Adrenal gland (tissue), 12 donors: ENCODE results near the gene RBM26. TPM values are rescaled to one million over a fixed set of nuclear protein-coding genes. Genes with fewer than 3 reads are reported as not detected.

Source experiments
- DNase-seq, 7 donors: peaks; one replicate each; pipeline ENCODE4 v3.0.0-alpha.2; 2019 to 2020
- H3K27ac ChIP-seq, 5 donors: fragments of 200-600 bp; sonication (generic) in 4 of 5; 1 replicate in 3 of 5; 2 replicates in 2 of 5; pipeline versions ENCODE4 v1.5.1 to v1.8.0; 2016 to 2020; ENCODE audit warnings: mild to moderate bottlenecking in 1 of 5
- H3K27me3 ChIP-seq: fragments of 200-600 bp; 2 replicates; pipeline ENCODE4 v1.8.0; 2021
- H3K36me3 ChIP-seq, 2 donors: fragments of 200-600 bp; replicated peaks in 1 of 2; 1 replicate in 1 of 2; 2 replicates in 1 of 2; pipeline versions ENCODE4 v1.5.1 to v1.8.0; 2018 to 2022
- H3K4me1 ChIP-seq, 2 donors: fragments of 200-600 bp; replicated peaks in 1 of 2; 1 replicate in 1 of 2; 2 replicates in 1 of 2; pipeline versions ENCODE4 v1.5.1 to v1.8.0; 2018 to 2021
- H3K4me3 ChIP-seq, 4 donors: fragments of 200-600 bp; sonication (generic) in 3 of 4; one replicate each; pipeline ENCODE4 v1.5.1; 2016 to 2018
- H3K9me3 ChIP-seq, 3 donors: fragments of 200-600 bp; sonication (generic) in 1 of 3; replicated peaks in 1 of 3; 1 replicate in 2 of 3; 2 replicates in 1 of 3; pipeline versions ENCODE4 v1.5.1 to v1.8.0; 2016 to 2021
- POLR2A ChIP-seq, 2 donors: fragments of 450-650 bp; IDR thresholded peaks; one replicate each; pipeline ENCODE4 v1.6.1; 2017; ENCODE audit warnings: antibody characterized with exemption in 2 of 2, mild to moderate bottlenecking in 2 of 2, moderate library complexity in 1 of 2
- WGBS, 4 donors: extraction: QIAGEN DNeasy Blood & Tissue Kit in 2 of 4; methylation state at CpG; one replicate each; pipeline versions ENCODE4 v1.1.5 to v1.1.7; 2013 to 2017; 5-methylcytosine and 5-hydroxymethylcytosine counted together
- intact Hi-C, 2 donors: fragments of 100-400 bp; cut with DNase I; formaldehyde crosslinking; loops; one replicate each; pipeline versions ENCODE4 v1.14.1 to v1.15.0; 2022 to 2023
- polyA plus RNA-seq, 3 donors: library from polyadenylated mRNA; stranded (reverse); fragments of 200-250 nt in 2 of 3; fragments of 350-450 nt in 1 of 3; fragmentation: Illumina TruSeq in 1 of 3; extraction: RNeasy Lipid Tissue Mini Kit (QIAGEN cat#74804) in 1 of 3; gene quantifications; one replicate each; pipeline ENCODE4 v1.2.3, GENCODE V29; 2013 to 2014
- total RNA-seq, 9 donors: library from RNA; depleted of rRNA in 4 of 9; stranded (reverse); fragments of >200 nt in 4 of 9; fragments of 120-200 nt in 1 of 9; fragmentation: NEBNext Ultra II Directional in 1 of 9; extraction: Animal tissue kit (Norgen Biotek cat#: 25700) in 1 of 9; gene quantifications; one replicate each; pipeline versions ENCODE4 v1.1.0 to v1.2.4, GENCODE V29; 2013 to 2023
- TF ChIP-seq, protein P1 (sequence below), 6 experiments: fragments of 450-650 bp in 4 of 6; fragments of 200-600 bp in 2 of 6; sonication (generic) in 1 of 6; IDR thresholded peaks; 1 replicate in 5 of 6; 2 replicates in 1 of 6; pipeline versions ENCODE4 v1.5.1 to v1.8.0; 2016 to 2021; ENCODE audit warnings: antibody characterized with exemption in 6 of 6, mild to moderate bottlenecking in 2 of 6, moderate library complexity in 1 of 6
- donor health status: healthy with polysubstance abuse.
- donor health status: Bipolar disorder and iron deficiency.
- donor health status: DM: yes; HTN: yes; CAD: no.
- donor health status: DM: no; HTN: no; CAD: no.
- donor health status: DM: no; HTN: no; CAD: no.
- donor health status: DM: yes; HTN: yes; CAD: no.

RBM26 gene
- total and polyA plus RNA-seq, 12 donors: 18.7 to 62.5 (median 39.7) TPM

DNA sequence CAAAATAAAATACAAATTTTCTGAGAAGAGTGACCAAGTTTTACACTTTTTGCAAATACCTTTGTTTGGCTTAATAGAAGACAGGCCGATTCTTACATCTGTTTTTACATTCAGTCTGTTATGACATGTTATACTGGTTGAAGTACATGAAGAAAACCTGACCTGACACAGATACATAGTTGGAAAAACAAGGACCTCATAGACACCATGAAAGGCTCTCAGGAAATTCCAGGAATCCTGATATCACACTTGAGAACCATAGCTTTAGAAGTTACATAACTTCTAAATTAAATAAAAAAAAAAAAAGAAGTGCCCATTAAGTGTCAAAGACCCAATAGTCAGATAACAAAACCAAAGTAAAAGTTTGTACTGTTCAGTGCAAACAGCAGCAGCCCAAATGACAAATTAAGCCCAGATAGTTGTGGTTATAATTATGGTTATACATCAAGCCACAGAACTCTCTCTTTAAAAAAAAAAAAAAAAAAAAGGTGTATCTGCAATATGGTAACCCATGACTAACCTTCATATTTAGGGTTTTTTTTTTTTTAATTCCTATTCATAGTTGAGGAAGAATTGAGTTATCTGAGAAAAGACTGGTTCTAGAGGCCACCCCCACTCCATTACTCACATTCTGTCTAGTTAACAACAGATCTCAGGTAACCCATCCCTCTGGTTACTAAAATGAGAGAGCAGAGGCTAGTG, 19.8 kb downstream of the RBM26 start:
- Histone ChIP-seq H3K9me3 (no peaks in the 10 kb centered on the region), H3K27ac (no peak overlapping the region), H3K4me1 (peaks cover 9 to 53% of the 10 kb centered on the region in 2 donors), H3K27me3 (no peaks in the 10 kb centered on the region), H3K36me3 (no peaks in the 10 kb centered on the region), H3K4me3 (no peak overlapping the region)
- TF ChIP-seq, protein P1, sequence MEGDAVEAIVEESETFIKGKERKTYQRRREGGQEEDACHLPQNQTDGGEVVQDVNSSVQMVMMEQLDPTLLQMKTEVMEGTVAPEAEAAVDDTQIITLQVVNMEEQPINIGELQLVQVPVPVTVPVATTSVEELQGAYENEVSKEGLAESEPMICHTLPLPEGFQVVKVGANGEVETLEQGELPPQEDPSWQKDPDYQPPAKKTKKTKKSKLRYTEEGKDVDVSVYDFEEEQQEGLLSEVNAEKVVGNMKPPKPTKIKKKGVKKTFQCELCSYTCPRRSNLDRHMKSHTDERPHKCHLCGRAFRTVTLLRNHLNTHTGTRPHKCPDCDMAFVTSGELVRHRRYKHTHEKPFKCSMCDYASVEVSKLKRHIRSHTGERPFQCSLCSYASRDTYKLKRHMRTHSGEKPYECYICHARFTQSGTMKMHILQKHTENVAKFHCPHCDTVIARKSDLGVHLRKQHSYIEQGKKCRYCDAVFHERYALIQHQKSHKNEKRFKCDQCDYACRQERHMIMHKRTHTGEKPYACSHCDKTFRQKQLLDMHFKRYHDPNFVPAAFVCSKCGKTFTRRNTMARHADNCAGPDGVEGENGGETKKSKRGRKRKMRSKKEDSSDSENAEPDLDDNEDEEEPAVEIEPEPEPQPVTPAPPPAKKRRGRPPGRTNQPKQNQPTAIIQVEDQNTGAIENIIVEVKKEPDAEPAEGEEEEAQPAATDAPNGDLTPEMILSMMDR (IDR thresholded peaks at IDR 0.05): no peak
- no peak for TF ChIP-seq POLR2A (IDR thresholded peaks at IDR 0.05)
- intact Hi-C loops: no loop called here
- 86 to 94% (median 90%) methylated on average over 1 of the region's 1 CpG for WGBS, 4 donors
- DNase-seq: no peak

DNA sequence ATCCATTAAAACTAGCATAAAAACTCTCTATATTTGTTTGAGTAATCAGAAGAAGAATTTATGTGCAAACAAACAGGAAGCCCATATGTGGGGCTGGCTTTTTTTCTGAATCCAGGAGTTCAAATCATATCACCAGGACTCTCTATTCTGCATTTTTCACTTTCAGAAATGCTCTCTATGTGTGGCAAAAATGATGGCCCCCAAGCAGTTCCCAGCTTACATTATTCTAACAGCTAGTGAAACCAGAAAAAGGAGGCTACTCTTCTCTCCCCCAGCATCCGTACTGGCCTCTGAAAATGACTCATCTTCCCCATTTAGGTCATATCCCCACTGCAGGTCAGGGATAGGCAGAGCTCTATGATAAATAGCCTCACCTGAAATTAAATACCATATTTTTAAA, 20.4 kb downstream of the RBM26 start:
- 18 to 30% (median 20%) methylated on average over 1 of the region's 1 CpG for WGBS, 4 donors
- Histone ChIP-seq H3K27me3 (no peaks in the 10 kb centered on the region), H3K36me3 (no peaks in the 10 kb centered on the region), H3K4me3 (no peak overlapping the region), H3K9me3 (no peaks in the 10 kb centered on the region), H3K4me1 (peaks cover 3 to 47% of the 10 kb centered on the region in 2 donors), H3K27ac (no peak overlapping the region)
- no peak for TF ChIP-seq POLR2A (IDR thresholded peaks at IDR 0.05)
- TF ChIP-seq, protein P1 (IDR thresholded peaks at IDR 0.05): no peak
- intact Hi-C loops: no loop called here
- DNase-seq: no peak

DNA sequence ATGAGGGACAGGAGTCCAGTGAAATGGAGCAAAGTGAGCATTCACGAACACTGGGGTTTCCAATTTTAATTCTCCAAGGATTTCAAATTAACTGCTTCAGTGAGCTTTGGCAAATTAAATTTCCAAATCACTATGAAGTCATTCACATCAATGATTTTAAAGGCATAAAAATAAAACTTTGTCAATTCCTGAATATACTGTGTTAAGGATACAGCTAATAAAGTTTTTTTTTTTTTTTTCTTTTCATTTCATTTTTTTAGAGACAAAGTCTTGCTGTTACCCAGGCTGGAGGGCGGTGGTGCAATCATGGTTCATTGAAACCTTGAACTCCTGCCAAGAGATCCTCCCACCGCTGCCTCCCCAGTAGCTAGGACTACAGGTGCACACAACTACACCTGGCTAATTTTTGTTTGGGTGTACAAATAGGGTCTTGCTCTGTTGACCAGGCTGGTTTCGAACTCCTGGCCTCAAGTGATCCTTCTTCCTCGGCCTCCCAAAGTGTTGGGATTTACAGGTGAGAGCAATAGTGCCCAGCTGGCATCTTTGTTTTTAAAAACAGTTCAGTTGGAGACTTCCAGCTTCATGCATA, 21.9 kb downstream of the RBM26 start:
- TF ChIP-seq POLR2A (IDR thresholded peaks at IDR 0.05): no peak
- Histone ChIP-seq H3K4me3 (no peak overlapping the region), H3K27me3 (no peaks in the 10 kb centered on the region), H3K27ac (no peak overlapping the region), H3K36me3 (no peaks in the 10 kb centered on the region), H3K9me3 (no peaks in the 10 kb centered on the region), H3K4me1 (peaks cover 3 to 35% of the 10 kb centered on the region in 2 donors)
- DNase-seq: no peak
- intact Hi-C loops: no loop called here
- WGBS, 4 donors: 85 to 92% (median 90%) methylated on average over 5 of the region's 5 CpGs

DNA sequence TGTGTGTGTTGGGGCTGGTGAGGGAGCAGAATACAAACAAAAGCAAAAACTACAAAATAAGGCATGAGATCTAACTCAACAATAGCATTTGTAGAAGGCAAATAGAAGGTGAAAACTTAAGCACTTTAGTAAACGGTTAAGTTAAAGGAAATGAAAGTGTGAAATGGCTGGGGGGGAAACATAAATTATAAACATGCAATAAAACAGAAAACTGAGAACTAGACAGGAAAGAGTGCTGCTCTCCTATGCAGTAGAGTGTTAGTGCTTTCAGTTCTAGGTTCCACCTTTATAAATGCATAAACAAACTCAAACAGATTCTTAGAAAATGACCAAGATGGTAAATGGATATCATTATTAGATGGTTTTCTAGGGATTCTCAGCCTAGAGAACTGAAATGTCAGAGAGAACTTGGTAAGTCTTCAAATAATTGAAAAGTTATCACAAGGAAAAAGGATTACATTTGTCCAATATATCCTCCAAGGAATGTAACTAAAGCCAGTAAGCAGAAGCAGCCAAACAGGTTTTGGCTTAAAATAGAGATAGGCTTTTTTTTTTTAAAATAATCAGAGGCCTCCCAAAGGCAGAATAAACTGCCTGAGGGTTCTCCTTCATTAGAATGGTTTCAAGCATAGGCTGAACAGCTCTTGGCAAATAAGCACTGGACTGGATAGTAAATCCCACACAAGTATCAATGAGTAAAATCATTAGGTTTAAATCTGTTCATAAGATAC, 23.3 kb downstream of the RBM26 start:
- H3K27me3 ChIP-seq: no peaks in the 10 kb centered on the region
- TF ChIP-seq POLR2A (IDR thresholded peaks at IDR 0.05): no peak
- TF ChIP-seq, protein P1 (IDR thresholded peaks at IDR 0.05): no peak
- 45 to 59% (median 53%) methylated on average over 1 of the region's 1 CpG for WGBS, 4 donors
- no peak overlapping the region for H3K4me3 ChIP-seq
- peaks cover 0 to 4% of the 10 kb centered on the region in 2 donors for H3K36me3 ChIP-seq
- intact Hi-C loops: no loop called here
- H3K9me3 ChIP-seq: no peaks in the 10 kb centered on the region
- no peak for DNase-seq
- no peak overlapping the region for H3K27ac ChIP-seq
- peaks cover 0 to 33% of the 10 kb centered on the region in 2 donors for H3K4me1 ChIP-seq
